ENCODE results near the gene TTYH2.

TTYH2 gene

DNA sequence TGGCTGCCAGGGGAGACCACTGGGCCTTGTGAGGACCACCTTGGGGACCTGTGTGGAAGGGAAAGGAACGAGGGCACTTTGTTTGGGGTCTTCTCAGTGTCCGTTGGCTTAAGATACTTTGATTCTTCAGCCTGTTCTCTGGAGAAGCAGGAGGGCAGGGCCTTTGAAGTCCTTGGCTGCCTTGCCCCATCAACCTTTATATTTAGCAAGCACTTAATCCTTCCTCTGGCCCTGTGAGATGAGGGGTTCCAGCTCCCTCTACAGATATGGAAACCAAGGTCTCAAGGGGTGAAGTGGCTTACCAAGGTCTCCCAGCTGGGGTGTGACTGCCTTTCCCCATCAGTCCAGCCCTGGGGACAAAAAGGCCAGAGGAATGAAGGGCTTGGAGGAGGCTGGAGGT lies 28.5 kb downstream of the TTYH2 start:
- no peak for DNase-seq (ENCODE audit: low read depth in 2 of 2)
- H3K4me3 ChIP-seq (replicated peaks in 1 of 2; ENCODE audit: low read depth in 2 of 2, low read length in 2 of 2), result no peak overlapping the region
- TF ChIP-seq, protein P1, sequence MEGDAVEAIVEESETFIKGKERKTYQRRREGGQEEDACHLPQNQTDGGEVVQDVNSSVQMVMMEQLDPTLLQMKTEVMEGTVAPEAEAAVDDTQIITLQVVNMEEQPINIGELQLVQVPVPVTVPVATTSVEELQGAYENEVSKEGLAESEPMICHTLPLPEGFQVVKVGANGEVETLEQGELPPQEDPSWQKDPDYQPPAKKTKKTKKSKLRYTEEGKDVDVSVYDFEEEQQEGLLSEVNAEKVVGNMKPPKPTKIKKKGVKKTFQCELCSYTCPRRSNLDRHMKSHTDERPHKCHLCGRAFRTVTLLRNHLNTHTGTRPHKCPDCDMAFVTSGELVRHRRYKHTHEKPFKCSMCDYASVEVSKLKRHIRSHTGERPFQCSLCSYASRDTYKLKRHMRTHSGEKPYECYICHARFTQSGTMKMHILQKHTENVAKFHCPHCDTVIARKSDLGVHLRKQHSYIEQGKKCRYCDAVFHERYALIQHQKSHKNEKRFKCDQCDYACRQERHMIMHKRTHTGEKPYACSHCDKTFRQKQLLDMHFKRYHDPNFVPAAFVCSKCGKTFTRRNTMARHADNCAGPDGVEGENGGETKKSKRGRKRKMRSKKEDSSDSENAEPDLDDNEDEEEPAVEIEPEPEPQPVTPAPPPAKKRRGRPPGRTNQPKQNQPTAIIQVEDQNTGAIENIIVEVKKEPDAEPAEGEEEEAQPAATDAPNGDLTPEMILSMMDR (IDR thresholded peaks at IDR 0.05; ENCODE audit: low read depth, low read length), result no peak

DNA sequence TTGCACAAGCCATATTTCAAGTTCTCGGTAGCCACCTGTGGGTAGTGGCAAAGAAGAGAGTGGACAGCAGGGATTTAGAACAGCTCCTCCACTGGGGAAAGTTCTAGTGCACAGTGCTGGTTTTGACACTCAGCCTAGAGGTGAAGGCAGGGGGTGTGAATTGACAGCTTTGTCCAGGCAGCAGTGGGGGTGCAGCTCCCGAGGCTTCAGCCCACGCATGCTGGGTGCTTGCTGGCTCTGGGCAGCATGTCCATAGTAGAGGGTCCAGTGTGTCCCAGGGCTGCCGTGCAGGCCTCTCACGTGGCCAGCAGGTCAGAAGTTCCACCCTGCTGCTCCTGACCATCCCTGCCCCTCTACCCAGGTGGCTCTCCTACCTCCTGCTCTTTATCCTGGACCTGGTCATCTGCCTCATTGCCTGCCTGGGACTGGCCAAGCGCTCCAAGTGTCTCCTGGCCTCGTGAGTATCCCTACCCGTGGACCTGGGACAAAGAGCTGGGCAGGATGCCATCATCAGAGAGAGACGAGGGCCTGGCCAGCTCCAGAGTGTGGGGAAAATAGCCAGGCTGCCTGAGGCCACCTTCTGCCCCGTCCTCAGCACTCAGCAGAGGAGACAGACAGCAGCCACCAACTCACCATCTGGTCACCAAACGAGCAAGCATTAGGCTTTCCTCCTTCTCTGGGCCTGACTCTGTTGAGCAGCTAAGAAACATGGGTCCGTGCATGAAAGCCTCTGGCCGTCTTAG lies 29.8 kb downstream of the TTYH2 start:
- DNase-seq (ENCODE audit: low read depth in 2 of 2), result no peak
- TF ChIP-seq, protein P1 (IDR thresholded peaks at IDR 0.05; ENCODE audit: low read depth, low read length), result no peak
- H3K4me3 ChIP-seq (replicated peaks in 1 of 2; ENCODE audit: low read depth in 2 of 2, low read length in 2 of 2), result no peak overlapping the region

DNA sequence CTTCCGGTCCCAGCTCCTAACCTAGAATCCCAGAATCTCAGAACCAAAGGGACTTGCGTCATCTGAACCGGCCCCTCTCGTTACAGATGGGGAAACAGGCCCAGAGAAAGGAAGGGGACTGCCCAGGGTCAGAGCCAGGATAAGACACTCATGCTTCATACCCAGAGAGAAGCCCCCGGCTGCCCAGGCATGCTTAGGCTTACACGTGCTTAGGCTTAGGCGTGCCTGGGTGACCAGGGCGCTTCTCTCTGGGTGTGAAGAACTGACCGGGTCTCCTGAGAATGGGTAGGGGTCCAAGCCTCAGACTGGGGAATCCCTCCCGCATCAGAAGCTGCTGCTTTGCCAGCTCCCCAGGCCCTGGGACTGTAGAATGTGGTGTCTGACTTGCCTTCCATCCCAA lies 30.8 kb downstream of the TTYH2 start:
- TF ChIP-seq, protein P1 (IDR thresholded peaks at IDR 0.05; ENCODE audit: low read depth, low read length), result no peak
- DNase-seq (ENCODE audit: low read depth in 2 of 2), result no peak
- H3K4me3 ChIP-seq (replicated peaks in 1 of 2; ENCODE audit: low read depth in 2 of 2, low read length in 2 of 2), result no peak overlapping the region

DNA sequence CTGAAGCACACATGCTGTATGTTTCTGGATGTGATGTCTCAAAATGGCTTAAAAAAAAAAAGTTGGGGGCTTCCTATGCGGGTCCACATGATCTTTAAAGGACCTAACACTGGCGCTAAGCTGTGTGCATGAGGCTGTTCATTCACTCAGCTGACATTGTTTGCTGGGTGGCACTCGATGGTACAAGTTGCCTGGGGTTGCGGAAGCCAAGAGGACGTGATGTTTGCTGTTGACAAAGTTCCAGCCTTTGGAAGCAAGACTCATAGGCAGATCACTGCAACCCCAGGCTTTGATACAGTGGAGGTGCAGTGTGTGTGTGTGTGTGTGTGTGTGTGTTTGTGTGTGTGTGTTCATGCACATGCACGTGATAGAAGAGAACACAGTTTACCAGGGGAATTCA lies 31.2 kb downstream of the TTYH2 start:
- no peak overlapping the region for H3K4me3 ChIP-seq (replicated peaks in 1 of 2; ENCODE audit: low read depth in 2 of 2, low read length in 2 of 2)
- no peak for DNase-seq (ENCODE audit: low read depth in 2 of 2)
- TF ChIP-seq, protein P1 (IDR thresholded peaks at IDR 0.05; ENCODE audit: low read depth, low read length), result no peak

DNA sequence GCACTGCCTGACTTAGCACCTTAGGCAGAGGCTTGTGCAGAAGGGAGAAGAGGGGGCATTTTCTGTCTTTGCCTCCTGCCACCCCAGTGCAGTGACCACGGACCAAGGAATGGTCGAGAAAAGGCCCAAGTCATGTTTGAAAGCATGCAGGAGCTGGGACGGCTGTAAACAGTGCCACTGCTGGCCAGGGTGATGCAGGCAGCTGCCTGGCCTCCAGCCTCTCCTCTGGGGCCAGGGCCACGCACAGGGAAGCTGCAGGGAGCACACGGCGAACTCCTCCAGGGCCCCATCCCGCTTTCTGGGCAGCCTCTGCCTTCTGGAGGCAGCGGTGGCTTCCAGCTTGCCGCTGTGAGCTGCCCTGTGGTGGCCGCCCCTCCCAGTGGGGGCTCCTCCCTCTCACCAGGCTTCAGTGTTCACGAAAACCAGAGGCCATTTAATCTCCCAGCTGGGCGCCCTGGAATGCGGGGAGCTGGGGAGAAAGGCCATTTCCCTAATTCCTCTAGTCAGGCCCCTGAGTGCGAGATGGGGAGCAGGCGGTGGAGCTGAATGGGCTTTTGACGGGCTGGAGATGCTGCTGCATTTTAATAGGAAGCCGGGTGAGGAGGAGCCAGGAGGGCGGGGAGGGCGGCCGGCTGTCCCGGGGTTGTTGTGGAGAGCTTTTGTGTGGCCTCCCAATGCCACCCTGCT lies 31.9 kb downstream of the TTYH2 start:
- TF ChIP-seq, protein P1 (IDR thresholded peaks at IDR 0.05; ENCODE audit: low read depth, low read length), result no peak
- DNase-seq (ENCODE audit: low read depth in 2 of 2), result no peak
- H3K4me3 ChIP-seq (replicated peaks in 1 of 2; ENCODE audit: low read depth in 2 of 2, low read length in 2 of 2), result no peak overlapping the region

DNA sequence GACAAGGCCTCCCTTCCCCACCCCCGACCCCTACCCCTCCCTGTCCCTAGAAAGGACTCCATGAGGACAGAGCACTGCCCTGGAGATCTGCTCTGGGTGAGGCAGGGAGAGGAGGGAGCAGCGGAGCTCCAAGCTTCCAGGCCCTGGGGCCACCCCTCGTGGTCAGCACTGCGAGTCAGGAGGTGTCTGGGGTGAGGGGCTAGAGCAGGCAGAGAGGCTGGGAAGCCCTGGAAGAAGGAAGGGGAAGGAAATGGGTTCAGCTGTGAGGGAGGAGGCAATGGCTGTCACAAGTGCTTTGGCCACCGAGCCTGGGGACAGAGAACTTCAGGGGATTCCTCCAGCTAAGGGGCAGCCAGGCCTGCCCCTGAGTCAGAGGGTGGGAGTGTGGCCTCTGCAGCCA lies 32.5 kb downstream of the TTYH2 start:
- H3K4me3 ChIP-seq (replicated peaks in 1 of 2; ENCODE audit: low read depth in 2 of 2, low read length in 2 of 2), result no peak overlapping the region
- TF ChIP-seq, protein P1 (IDR thresholded peaks at IDR 0.05; ENCODE audit: low read depth, low read length), result no peak
- no peak for DNase-seq (ENCODE audit: low read depth in 2 of 2)

Measured in cardiac fibroblast (primary cell).